KOPT-K1 (cell line): ENCODE results near the gene SPC24.
"Not testable (repeated sequence)": the region's sequence is repeated elsewhere in the genome, so short reads cannot be mapped to it uniquely, and the experiment has no call there.

Experiments
- H3K27ac ChIP-seq: fragments of 200-600 bp; sonication (generic); 2 replicates; pipeline ENCODE4 v1.5.1; 2016; ENCODE audit warnings: antibody characterized with exemption, mild to moderate bottlenecking, low read depth, low read length; ENCODE audit not compliant: poor library complexity, severe bottlenecking
- H3K36me3 ChIP-seq: fragments of 200-600 bp; sonication (generic); 2 replicates; pipeline ENCODE4 v1.5.1; 2017; ENCODE audit warnings: antibody characterized with exemption, mild to moderate bottlenecking, low read length, moderate library complexity; ENCODE audit not compliant: insufficient read depth
- H3K9me3 ChIP-seq: fragments of 200-600 bp; sonication (generic); 2 replicates; pipeline ENCODE4 v1.5.1; 2017; ENCODE audit warnings: antibody characterized with exemption, low read length, mild to moderate bottlenecking; ENCODE audit not compliant: insufficient read depth, poor library complexity, severe bottlenecking

The SPC24 gene

DNA sequence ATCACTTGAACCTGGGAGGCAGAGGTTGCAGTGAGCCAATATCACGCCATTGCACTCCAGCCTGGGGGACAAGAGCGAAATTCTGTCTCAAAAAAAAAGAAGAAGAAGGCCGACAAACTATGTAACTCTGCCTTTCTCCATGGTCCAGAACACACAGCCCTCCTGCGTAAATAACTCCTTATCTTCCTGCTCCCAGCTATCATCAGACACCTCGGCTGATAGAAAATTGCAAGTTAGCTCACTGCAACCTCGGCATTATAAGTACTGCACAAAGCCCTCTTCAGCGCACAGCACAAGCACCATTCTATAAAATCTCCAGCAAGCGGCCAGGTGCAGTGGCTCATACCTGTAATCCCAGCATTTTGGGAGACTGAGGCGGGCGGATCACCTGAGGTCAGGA, 51.9 kb downstream of the SPC24 start:
- H3K27ac ChIP-seq, H3K9me3 ChIP-seq: not testable (repeated sequence)
- peaks cover 100% of the 10 kb centered on the region for H3K36me3 ChIP-seq

DNA sequence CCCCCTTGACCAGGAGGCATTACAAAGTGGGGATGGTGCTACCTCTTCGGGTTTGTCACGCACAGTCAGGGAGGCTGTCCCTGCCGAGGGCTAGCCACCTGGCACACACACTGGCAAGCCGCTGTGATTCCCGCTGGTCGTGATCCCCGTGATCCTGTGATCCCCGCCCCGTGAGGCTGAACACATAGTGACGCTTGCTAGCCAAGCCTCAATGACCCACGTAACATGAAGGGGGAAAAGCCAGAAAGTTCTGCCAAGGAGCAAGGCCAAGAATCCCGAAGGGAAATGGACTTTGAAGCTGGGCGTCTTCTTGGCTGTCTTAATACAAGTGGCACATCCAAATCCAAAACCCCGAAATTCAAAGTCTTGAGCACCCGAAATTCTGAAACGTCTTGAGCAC, 52.6 kb downstream of the SPC24 start:
- H3K36me3 ChIP-seq: peaks cover 100% of the 10 kb centered on the region
- H3K9me3 ChIP-seq: no peaks in the 10 kb centered on the region
- H3K27ac ChIP-seq: no peak overlapping the region

DNA sequence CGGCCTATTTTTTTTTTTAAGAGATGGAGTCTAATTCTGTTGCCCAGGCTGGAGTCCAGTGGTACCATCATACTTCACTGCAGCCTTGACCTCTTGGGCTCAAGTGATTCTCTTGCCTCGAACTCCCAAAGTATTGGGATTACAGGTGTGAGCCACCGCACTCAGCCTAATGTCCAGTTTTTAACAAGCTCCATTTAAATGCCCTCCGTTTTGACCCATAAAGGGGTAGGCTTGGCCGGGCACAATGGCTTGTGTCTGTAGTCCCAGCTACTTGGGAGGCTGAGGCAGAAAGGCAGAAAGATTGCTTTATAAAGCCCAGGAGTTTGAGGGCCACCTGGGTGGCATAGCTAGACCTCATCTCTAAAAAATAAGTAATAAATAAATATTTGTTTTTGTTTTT, 54.5 kb downstream of the SPC24 start:
- H3K36me3 ChIP-seq: peaks cover 100% of the 10 kb centered on the region
- no peak overlapping the region for H3K27ac ChIP-seq
- no peaks in the 10 kb centered on the region for H3K9me3 ChIP-seq

DNA sequence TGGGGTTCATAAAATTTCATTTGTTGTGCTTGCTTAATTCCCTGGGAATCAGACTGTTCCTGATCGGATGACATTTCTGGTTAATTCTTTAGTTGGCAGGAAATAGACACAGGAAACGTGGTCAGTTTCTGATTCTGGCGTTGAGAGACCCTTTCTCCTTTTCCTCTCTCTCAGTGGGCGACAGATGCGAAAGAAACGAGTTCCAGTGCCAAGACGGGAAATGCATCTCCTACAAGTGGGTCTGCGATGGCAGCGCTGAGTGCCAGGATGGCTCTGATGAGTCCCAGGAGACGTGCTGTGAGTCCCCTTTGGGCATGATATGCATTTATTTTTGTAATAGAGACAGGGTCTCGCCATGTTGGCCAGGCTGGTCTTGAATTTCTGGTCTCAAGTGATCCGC, 55.5 kb downstream of the SPC24 start:
- peaks cover 100% of the 10 kb centered on the region for H3K36me3 ChIP-seq
- H3K27ac ChIP-seq: no peak overlapping the region
- no peaks in the 10 kb centered on the region for H3K9me3 ChIP-seq

DNA sequence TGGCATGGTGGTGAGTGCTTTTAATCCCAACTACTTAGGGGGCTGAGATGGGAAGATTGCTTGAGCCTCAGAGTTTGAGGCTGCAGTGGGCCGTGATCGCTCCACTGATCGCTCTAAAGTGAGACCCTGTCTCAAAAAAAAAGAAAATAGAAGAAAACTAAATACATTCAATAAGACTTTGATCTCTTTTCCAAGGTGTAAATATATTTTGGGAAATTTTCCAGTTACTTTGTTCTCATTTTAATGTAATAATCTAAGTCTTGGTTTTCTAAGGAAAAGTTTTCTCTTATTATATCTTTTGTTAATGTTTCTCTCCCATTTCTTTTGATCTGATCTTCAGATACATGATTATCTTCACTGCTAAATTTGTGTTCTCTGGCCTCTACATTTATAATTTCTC, 56.7 kb downstream of the SPC24 start:
- Histone ChIP-seq H3K36me3 (peaks cover 100% of the 10 kb centered on the region), H3K9me3 (no peaks in the 10 kb centered on the region), H3K27ac (no peak overlapping the region)

DNA sequence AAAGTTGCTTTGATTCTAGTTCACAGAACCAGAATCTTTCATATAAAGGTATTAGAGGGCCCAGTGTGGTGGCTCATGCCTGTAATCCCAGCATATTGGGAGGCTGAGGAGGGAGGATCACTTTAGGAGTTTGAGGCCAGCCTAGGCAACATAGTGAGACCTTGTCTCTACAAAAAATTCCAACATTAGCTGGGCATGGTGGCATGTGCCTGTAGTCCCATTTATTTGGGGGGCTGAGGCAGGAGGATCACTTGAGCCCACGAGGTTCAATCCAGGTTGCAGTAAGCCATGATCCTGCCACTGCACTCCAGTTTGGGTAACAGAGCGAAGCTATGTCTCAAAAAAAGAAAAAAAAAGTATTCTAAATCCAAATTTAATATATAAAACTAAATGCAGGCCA, 57.3 kb downstream of the SPC24 start:
- no peaks in the 10 kb centered on the region for H3K9me3 ChIP-seq
- no peak overlapping the region for H3K27ac ChIP-seq
- H3K36me3 ChIP-seq: peaks cover 100% of the 10 kb centered on the region

DNA sequence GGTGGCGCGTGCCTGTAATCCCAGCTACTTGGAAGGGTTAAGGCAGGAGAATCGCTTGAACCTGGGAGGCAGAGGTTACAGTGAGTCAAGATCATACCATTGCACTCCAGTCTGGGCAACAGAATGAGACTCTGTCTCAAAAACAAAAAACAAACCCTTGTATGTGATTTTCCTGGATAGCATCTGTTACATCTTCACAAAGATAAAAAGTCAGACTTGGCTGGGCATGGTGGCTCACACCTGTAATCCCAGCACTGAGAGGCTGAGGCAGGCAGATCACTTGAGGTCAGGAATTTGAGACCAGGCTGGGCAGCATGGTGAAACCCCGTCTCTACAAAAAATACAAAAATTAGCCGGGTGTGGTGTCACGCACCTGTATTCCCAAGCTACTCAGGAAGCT, 58.2 kb downstream of the SPC24 start:
- H3K36me3 ChIP-seq: peaks cover 100% of the 10 kb centered on the region
- not testable (repeated sequence) for H3K9me3 ChIP-seq, H3K27ac ChIP-seq

DNA sequence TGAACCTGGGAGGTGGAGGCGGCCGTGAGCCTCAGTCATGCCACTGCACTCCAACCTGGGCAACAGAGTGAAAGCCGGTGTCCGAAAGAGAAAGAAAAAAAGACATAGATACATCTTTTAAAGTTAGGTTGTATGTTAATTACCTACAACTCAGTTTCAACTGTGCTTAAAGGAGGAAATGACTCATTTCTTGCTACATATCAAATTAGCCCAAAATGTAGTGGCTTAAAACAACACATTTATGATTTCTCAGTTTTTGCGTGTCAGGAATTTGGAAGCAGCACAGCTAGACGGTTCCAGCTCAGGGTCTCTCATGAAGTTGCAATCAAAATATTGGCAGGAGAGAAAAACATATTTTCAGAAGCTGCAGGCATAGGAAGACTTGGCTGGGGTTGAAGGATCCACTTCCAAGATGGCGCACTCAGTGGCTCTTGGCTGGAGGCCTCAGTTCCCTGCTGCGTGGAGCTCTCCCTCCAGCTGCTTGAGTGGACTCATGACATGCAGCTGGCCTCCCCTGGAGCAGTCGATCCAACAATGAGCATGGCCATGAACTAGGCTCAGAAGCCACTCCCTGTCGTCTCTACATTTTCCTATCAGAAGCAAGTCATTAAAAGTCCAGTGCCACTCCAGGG, 59.3 kb downstream of the SPC24 start:
- Histone ChIP-seq H3K27ac (no peak overlapping the region), H3K36me3 (peaks cover 100% of the 10 kb centered on the region), H3K9me3 (no peaks in the 10 kb centered on the region)
